NCI-H524 treated with DMSO at 0.1 percent for 48 hours (cell line): ENCODE measurements around the gene FSTL4.

Experiments used
- DNase-seq: peaks from one replicate; lab custom pipeline; 2025; lab: John Stamatoyannopoulos, UW

The FSTL4 gene

GRCh38 chr5:133340002-133340755 is 272.2 kb downstream of the FSTL4 start:
- no peak for DNase-seq

GRCh38 chr5:133338504-133339355 is 273.6 kb downstream of the FSTL4 start:
- no peak for DNase-seq

GRCh38 chr5:133337795-133338445 is 274.4 kb downstream of the FSTL4 start:
- DNase-seq, result no peak

DNA sequence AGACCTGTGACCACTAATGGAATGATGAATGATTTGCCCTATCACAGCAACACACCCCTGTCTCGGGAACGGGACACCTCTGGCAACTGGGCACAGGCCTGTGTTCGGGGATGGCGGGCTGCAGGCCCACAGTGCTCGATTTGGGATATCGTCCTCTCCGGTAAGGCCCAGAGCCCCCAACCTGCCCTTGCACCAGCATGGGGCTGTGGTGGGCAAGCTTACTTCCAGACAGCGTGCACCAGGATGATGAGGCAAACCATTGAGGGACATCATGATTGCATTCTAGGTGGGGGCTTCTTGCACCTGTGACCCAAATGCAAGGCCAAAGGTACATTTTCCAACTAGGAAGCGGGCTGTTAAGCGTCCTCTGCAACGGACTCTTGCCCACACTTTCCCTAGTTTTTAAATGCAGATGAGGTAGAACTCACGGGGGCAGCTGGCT is 275.4 kb downstream of the FSTL4 start:
- no peak for DNase-seq

GRCh38 chr5:133336121-133336968 is 276.0 kb downstream of the FSTL4 start:
- DNase-seq, result no peak

DNA sequence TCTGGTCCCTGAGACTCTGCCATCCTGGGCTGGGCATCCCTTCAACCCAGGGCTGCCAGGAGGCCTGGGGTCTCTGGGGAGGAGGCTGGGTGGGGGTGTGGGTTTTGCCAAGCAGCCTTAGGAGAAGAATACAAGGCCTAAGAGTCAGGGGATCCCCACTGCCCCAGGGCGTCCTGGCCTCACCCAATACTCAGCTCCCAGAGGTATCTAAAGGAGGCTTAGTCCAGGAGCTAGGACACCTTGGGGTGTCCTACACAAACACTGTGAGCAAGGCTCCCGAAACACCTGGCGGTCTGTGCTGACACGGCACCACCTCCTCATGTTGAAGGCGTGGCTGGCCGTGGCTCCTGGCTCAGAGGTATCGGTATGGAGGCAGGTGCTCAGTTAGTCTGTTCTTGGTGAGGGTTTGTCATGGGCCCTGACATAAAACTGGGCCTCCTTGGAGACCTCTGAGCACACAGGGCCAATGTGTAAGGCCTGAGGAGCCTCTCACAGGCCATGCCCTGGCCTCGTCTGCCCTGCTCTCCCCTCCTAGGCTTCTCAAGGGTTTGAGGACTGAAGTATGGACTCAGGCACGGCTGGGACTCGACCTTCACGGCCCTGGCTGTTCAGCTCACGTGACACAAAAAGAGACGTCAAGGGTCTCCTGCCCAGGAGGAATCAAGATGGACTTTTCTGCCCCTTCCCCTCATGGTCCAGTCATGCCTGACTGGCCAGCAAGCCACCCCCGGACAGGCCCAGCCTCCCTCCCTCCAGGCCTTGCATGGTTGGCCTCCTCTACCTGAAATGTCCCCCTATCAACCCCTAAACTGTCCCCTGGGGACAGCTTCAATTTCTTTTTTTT is 277.3 kb downstream of the FSTL4 start:
- no peak for DNase-seq

GRCh38 chr5:133333326-133334150 is 278.8 kb downstream of the FSTL4 start:
- no peak for DNase-seq

GRCh38 chr5:133332439-133333024 is 279.8 kb downstream of the FSTL4 start:
- no peak for DNase-seq

DNA sequence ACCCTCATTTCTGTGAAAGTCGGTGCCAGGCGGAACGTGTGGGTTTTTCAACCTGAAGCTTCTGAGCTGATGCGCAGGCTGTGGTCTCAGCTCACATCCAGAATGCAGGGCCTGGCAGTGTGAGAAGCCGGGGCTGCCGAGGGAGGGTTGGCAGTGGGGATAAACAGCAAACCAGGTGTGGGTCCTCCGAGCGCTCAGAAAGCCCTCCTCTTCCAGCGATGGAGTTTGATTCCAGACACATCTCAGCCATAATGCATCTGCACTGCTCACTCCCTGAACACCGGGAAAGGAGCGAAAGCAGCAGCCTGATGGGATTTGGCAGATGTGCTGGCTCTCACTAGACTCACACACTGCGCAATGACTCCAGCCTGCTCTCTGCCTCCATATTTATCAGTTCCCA is 280.4 kb downstream of the FSTL4 start:
- no peak for DNase-seq

DNA sequence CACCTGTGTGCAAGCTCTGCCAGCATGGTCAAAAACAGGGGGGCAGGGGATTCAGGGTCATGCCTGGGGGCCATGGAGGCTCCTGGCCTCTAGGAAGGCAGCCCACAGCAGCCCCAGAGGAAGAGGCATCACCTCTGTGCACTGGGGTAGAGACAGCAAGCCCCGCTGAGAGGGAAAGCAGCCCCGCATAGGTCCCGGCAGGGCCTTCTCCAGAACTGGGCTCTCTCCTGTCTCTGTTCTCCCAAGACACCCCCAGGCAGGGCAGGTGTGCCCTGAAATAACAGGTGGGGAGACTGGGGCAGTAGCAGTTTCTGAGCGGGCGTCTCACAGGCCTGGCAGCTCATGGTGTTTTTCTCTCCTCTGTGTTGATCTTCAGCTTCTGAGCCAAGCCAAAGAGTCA is 281.4 kb downstream of the FSTL4 start:
- DNase-seq, result no peak

GRCh38 chr5:133328800-133329199 is 283.5 kb downstream of the FSTL4 start:
- DNase-seq, result no peak

- no peak for DNase-seq
These were observed 284.4 kb downstream of the FSTL4 start for GRCh38 chr5:133327946-133328401.

GRCh38 chr5:133326361-133326760 is 286.0 kb downstream of the FSTL4 start:
- DNase-seq, result no peak

DNA sequence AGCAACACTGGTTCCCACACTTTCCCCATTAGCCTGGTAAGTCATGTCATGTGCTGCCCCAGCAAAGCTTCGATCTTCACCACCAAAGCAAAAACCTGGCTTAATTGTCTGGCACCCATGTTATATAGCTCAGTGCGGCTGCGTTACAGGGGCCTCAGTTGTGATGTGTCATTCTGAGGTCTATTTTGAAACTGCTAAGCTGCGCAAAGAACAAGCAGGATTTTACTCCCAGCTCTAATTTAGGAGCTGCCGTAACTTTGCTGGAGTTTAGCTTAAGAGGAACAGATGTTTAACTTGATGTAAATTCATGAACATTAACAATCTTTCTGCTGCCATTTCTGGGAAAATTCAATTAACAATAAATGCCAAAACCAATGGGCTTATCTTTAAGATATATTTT is 286.5 kb downstream of the FSTL4 start:
- no peak for DNase-seq

DNA sequence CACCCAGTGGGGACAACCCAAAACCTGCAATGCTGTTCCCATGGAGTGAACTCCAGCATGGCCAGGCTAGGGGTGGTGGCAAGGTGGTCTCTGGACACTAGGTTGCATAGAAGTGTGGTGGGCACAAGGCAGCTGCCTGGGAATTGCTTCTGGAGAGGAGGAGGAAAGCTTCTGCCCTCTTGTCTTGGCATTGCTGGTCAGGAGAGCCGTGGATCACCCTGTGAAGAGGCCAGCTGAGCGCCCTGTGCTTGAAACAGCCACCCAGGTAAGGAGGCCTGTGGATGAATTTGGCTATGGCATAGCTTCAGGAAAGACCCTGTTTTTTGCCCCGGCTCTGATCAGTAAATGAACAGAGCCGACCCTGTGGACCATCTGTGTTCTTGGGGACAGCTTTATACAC is 287.4 kb downstream of the FSTL4 start:
- DNase-seq, result no peak

DNA sequence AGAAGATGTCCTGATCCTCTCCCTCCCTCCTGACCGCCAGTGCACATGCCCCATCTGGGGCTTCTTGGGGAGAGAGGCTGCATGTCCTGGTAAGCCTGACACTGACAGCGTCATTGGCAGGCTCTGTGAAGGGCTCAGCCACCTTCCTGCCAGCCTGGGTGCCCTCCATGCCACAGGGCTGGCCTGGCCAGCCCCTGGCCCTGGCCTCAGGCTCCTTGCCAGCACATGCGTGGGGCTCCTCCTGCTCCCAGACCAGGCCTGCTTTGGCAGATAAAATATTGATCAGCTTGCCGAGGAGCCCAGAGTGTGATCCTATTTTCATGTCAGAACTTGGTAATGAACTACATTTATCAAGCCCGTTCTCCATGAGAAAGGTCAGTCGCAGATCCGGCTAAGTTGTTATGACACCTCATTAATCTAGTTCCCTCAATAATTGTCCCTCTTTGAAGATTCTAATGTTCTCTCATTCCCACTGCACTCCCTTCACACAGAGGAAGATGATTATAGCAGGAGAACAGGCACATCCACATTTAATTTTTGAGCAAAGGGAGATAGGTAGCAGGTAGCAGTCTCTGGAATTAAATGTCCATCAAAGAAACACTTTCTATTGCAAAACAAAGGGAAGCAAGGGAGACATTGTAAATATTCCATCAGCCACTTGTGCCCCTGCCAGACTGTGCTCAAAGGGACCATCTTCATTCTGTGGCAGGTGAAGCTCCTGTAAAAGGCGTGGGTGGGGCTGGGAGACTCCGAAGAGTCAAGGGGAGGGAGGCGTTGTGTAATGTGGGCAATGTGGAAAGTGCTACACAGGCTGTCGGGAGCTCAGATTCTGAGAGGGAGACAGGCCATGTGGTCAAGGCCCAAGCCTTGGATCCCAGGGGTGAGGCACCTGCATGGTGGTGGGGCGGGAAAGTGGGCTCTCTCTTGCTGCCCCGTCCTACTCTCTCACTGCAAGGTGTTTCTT is 288.6 kb downstream of the FSTL4 start:
- no peak for DNase-seq

DNA sequence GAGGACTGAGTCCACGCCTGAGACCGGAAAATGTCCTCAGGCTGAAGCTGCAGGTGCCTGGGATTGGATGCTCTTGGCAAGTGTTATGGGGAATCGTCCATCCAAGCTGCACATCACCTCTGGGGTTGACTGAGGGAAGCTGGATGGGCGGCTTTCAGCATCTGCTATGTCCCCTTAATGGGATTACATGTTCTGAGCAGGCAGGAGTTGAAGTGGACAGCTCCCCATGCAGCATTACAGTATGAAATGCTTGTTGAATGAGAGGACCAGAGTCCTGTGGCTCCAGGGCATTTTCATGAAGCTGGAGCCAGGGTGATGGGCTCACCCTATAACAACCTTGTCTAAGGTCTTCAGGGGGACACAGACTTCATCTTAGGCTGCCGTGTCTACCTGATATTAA is 289.6 kb downstream of the FSTL4 start:
- DNase-seq, result no peak

- no peak for DNase-seq
These were observed 290.4 kb downstream of the FSTL4 start for GRCh38 chr5:133321833-133322420.
